ENCODE data around the gene PACRG.
"Not testable (repeated sequence)": the region's sequence is repeated elsewhere in the genome, so short reads cannot be mapped to it uniquely, and the experiment has no call there.

Gene PACRG

GRCh38 chr6:162727322-162728182 lies at the start of gene PACRG, which contains the start of gene PRKN:
Gene PACRG (plus strand): TSS chr6:162727974.
Gene PRKN (minus strand): TSS chr6:162727766.
- TF ChIP-seq CTCF (IDR thresholded peaks at IDR 0.05; ENCODE audit: extremely low read depth, insufficient read depth, missing control alignments), result no peak
- DNase-seq (ENCODE audit: low spot score), result peak; percentile 96
- in situ Hi-C loops (cut with MboI; ENCODE audit: low pct_unique_long_range_greater_than_20kb, low sequenced_read_pairs, unreplicated experiment), result no loop called here

- DNase-seq (ENCODE audit: low spot score); in situ Hi-C loops (cut with MboI; ENCODE audit: low pct_unique_long_range_greater_than_20kb, low sequenced_read_pairs, unreplicated experiment): not testable (repeated sequence)
These were observed 48.9 kb upstream of the PACRG start for GRCh38 chr6:162678896-162679295.

GRCh38 chr6:162679681-162680080 lies 48.1 kb upstream of the PACRG start:
- in situ Hi-C loops (cut with MboI; ENCODE audit: low pct_unique_long_range_greater_than_20kb, low sequenced_read_pairs, unreplicated experiment), result no loop called here
- TF ChIP-seq CTCF (IDR thresholded peaks at IDR 0.05; ENCODE audit: extremely low read depth, insufficient read depth, missing control alignments), result no peak
- no peak for DNase-seq (ENCODE audit: low spot score)

GRCh38 chr6:162680367-162680766 lies 47.4 kb upstream of the PACRG start:
- no peak for DNase-seq (ENCODE audit: low spot score)
- in situ Hi-C loops (cut with MboI; ENCODE audit: low pct_unique_long_range_greater_than_20kb, low sequenced_read_pairs, unreplicated experiment), result no loop called here
- no peak for TF ChIP-seq CTCF (IDR thresholded peaks at IDR 0.05; ENCODE audit: extremely low read depth, insufficient read depth, missing control alignments)

- no peak for DNase-seq (ENCODE audit: low spot score)
- in situ Hi-C loops (cut with MboI; ENCODE audit: low pct_unique_long_range_greater_than_20kb, low sequenced_read_pairs, unreplicated experiment), result no loop called here
- no peak for TF ChIP-seq CTCF (IDR thresholded peaks at IDR 0.05; ENCODE audit: extremely low read depth, insufficient read depth, missing control alignments)
These were observed 46.9 kb upstream of the PACRG start for GRCh38 chr6:162680871-162681270.

- TF ChIP-seq CTCF (IDR thresholded peaks at IDR 0.05; ENCODE audit: extremely low read depth, insufficient read depth, missing control alignments), result no peak
- no peak for DNase-seq (ENCODE audit: low spot score)
These were observed 46.3 kb upstream of the PACRG start for GRCh38 chr6:162681447-162681846.

GRCh38 chr6:162683135-162683534 lies 44.6 kb upstream of the PACRG start:
- in situ Hi-C loops (cut with MboI; ENCODE audit: low pct_unique_long_range_greater_than_20kb, low sequenced_read_pairs, unreplicated experiment), result no loop called here
- TF ChIP-seq CTCF (IDR thresholded peaks at IDR 0.05; ENCODE audit: extremely low read depth, insufficient read depth, missing control alignments), result no peak
- DNase-seq (ENCODE audit: low spot score), result no peak

More at GRCh38 chr6:162681447-162681846, 46.3 kb upstream of the PACRG start:
- in situ Hi-C loops (cut with MboI; ENCODE audit: low pct_unique_long_range_greater_than_20kb, low sequenced_read_pairs, unreplicated experiment), result no loop called here

Measured in GM13977 (cell line).